HUES48 (cell line): ENCODE data around the gene WDFY2.
A peak's percentile ranks its signal among the peaks of the same experiment; 100 is the strongest.
"Not testable (repeated sequence)": the region's sequence is repeated elsewhere in the genome, so short reads cannot be mapped to it uniquely, and the experiment has no call there.

Experiments used
- H3K27ac ChIP-seq: one replicate; pipeline ENCODE4 v1.7.0; 2013; ENCODE audit warnings: low read depth, low read length, inconsistent platforms
- H3K27me3 ChIP-seq: 2 replicates; pipeline ENCODE4 v1.6.1; 2013; ENCODE audit warnings: mild to moderate bottlenecking, low read length; ENCODE audit not compliant: control insufficient read depth, insufficient read depth
- H3K36me3 ChIP-seq: 2 replicates; pipeline ENCODE4 v1.6.1; 2013; ENCODE audit warnings: low read length; ENCODE audit not compliant: control insufficient read depth, insufficient read depth
- H3K4me1 ChIP-seq: 2 replicates; pipeline ENCODE4 v1.6.1; 2013; ENCODE audit warnings: mild to moderate bottlenecking, low read length; ENCODE audit not compliant: control insufficient read depth, insufficient read depth
- H3K4me3 ChIP-seq: 2 replicates; pipeline ENCODE4 v1.5.1; 2013; ENCODE audit warnings: mild to moderate bottlenecking, low read depth, low read length
- H3K9ac ChIP-seq: 2 replicates; pipeline ENCODE4 v1.6.1; 2013; ENCODE audit warnings: mild to moderate bottlenecking, low read depth, low read length, moderate library complexity
- H3K9me3 ChIP-seq: 2 replicates; pipeline ENCODE4 v1.6.1; 2013; ENCODE audit warnings: low read length; ENCODE audit not compliant: control insufficient read depth, insufficient read depth

Gene WDFY2

GRCh38 chr13:51569001-51569400, 15.3 kb upstream of the WDFY2 start:
- H3K9ac ChIP-seq, H3K9me3 ChIP-seq, H3K27ac ChIP-seq, H3K27me3 ChIP-seq, H3K36me3 ChIP-seq, H3K4me3 ChIP-seq, H3K4me1 ChIP-seq: not testable (repeated sequence)

DNA sequence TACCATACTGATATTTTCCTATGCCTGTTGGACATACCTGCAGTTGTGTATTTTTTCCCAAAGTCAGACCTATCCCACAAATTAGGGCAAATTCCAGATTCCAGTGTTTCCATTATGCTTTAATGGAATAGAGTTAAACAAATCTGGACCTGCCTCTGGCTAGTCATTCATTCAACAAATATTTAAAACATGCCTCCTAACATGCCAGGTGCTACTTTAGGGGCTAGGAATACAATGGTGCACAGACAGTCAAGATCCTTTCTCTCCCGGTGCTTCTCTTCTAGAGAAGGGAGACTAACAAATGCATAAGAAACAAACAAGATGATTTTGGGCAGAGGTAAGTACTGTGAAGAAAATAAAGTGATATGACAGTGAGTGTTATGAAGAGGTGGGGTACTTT, 7.5 kb upstream of the WDFY2 start:
- Histone ChIP-seq H3K4me1 (no peaks in the 10 kb centered on the region), H3K36me3 (no peaks in the 10 kb centered on the region), H3K9me3 (no peaks in the 10 kb centered on the region), H3K27me3 (no peaks in the 10 kb centered on the region), H3K27ac (no peak overlapping the region), H3K4me3 (no peak overlapping the region), H3K9ac (no peak overlapping the region)

DNA sequence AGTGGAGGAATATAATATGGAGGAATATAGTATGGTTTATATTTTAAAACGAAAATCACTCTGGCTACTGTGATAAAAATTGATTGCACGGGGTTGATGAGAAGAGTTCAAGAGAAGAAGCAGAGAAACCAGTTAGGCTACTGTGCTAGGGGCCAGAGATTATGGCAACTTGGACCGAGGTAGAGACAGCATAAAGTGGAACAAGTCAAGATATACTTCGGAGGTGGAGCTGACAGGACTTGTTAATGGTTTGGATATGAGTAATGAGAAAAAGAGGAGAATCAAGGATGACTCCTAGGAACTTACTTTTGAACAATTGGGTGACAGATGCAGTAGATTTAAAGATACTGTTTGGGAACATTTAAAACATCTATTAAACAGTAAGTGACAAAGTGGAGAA, 6.6 kb upstream of the WDFY2 start:
- Histone ChIP-seq H3K27me3 (no peaks in the 10 kb centered on the region), H3K9me3 (no peaks in the 10 kb centered on the region), H3K9ac (no peak overlapping the region), H3K4me1 (no peaks in the 10 kb centered on the region), H3K27ac (no peak overlapping the region), H3K36me3 (no peaks in the 10 kb centered on the region), H3K4me3 (no peak overlapping the region)

DNA sequence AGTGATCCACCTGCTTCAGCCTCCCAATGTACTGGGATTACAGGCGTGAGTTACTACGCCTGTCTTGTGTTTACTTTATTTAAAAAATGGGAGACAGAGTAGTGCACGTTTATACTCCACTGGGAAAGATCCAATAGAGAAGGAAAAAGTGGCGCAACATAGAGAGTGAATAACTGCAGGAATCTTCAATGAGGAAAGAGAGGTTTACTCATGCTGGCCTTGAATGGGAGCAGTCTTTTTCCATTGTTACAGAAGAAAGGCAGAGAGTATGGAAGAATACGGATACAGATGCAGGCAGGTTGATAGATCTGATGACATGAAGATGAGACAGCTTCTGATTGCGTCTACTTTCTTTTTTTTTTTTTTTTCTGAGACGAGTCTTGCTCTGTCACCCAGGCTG, 4.6 kb upstream of the WDFY2 start:
- Histone ChIP-seq H3K4me1 (peaks cover 7% of the 10 kb centered on the region), H3K9ac (no peak overlapping the region), H3K4me3 (no peak overlapping the region), H3K36me3 (no peaks in the 10 kb centered on the region), H3K27ac (no peak overlapping the region), H3K9me3 (no peaks in the 10 kb centered on the region), H3K27me3 (no peaks in the 10 kb centered on the region)

DNA sequence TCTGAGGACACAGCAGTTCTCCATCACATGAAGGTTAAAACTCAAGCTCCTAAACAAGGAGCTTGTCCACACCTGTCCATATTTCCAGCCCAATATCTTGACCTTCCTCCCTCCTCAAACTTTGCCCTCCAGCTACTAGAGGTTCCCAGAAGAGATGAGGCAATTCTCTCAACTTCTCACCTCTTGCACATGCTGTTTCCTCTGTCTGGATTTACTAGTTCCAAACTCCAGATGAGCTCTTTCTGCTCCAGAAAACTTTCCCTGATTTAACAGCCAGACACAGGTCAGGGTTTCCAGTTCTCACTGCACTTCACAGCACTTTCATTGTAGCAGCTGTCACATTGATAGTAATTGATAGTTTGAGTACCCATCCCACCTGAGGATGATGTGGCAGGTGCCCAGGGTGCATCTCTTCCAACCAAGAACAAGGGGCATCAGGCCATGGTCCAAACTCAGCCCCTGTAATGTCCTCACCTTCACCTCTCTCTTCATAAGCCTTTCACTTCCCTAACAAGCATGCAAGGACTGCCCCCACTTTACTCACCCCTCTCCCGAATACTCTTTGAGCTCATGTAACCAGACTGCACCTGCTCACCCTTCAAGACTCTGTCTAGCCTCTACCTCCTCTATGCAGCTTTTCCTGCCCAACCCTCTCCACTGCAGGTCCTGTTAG, 3.0 kb upstream of the WDFY2 start:
- Histone ChIP-seq H3K9ac (no peak overlapping the region), H3K36me3 (no peaks in the 10 kb centered on the region), H3K9me3 (no peaks in the 10 kb centered on the region), H3K4me1 (peaks cover 17% of the 10 kb centered on the region), H3K27me3 (no peaks in the 10 kb centered on the region), H3K27ac (no peak overlapping the region), H3K4me3 (no peak overlapping the region)

DNA sequence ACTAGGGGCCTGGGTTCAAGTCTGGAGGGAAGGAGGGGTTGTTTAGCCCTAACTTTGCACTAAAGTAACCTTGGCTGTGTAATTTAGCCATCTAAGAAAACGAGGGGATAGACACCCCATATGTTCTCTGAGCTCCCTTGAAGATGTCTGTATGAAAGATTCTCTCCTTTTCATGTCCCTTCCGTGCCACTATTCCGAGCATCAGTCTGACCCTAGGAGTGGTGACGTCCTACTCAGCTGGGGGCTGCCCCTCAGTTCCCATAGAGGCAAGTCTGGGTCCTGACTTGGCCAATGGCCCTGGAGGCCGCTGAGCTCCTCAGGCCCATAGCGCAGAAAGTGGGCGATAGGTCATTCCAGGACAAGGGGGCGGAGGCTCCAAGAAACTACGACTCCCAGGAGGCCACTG, 790 bp upstream of the WDFY2 start:
- no peaks in the 10 kb centered on the region for H3K27me3 ChIP-seq
- no peaks in the 10 kb centered on the region for H3K36me3 ChIP-seq
- H3K27ac ChIP-seq, result peak overlapping the region; percentile 97
- peak overlapping the region; percentile 97 for H3K4me3 ChIP-seq
- H3K9me3 ChIP-seq, result no peaks in the 10 kb centered on the region
- H3K4me1 ChIP-seq, result peaks cover 38% of the 10 kb centered on the region
- H3K9ac ChIP-seq, result 0 out of 2 replicates have a peak overlapping the region, but pooled peaks have one; percentile 0

DNA sequence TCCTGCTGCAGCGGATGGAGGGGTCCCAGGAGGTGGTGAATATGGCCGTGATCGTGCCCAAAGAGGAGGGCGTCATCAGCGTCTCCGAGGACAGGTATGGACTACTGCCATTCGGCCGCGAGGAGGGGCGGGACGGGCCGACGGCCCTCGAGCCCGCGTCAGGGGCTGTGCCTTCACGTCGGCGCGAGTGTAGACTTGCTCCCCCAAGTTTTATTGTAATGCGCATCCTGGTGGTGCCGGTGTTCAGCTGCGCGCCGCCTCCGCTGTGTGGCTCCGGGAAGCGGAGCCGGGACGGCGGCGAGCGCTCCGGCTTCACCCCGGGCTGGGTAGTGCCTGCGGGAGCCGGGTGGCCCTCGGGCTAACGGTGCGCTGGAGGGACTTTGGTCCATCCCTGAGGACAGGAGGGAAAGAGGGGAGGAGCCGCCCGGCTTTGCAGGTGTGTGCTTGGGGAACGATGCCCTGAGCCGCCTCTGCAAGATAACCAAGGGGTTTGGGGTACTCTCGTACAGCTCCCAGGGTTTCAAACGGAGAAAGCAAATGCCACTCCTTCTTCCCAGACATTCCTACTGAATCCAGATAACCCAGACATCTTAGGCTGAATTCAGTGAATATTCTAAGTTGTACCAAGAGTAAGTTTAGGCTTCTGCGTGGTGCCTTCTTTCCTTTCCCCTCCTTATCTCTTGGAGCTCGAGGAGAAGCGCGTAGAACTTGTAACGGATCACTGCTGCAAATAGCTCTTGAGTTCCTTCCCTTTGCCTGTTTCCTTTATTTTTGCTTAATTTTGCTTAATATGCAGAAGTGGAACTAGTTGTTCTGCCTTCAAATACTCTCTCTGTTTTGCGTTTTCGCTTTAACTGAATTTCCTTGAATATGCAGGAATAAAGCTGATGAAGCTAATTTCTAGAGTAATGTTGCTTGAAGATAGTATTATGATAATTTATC, 740 bp downstream of the WDFY2 start:
- Histone ChIP-seq H3K9me3 (no peaks in the 10 kb centered on the region), H3K4me3 (peak overlapping the region; percentile 97), H3K4me1 (peaks cover 54% of the 10 kb centered on the region), H3K9ac (peak overlapping the region; percentile 74), H3K27me3 (no peaks in the 10 kb centered on the region), H3K36me3 (no peaks in the 10 kb centered on the region), H3K27ac (peak overlapping the region; percentile 97)

GRCh38 chr13:51585696-51586095, 1.4 kb downstream of the WDFY2 start:
- H3K9me3 ChIP-seq, result no peaks in the 10 kb centered on the region
- H3K4me3 ChIP-seq, result peak overlapping the region; percentile 97
- H3K4me1 ChIP-seq, result peaks cover 60% of the 10 kb centered on the region
- no peak overlapping the region for H3K27ac ChIP-seq
- peak overlapping the region; percentile 74; the same call in 1 of the 2 replicates for H3K9ac ChIP-seq
- H3K27me3 ChIP-seq, result no peaks in the 10 kb centered on the region
- no peaks in the 10 kb centered on the region for H3K36me3 ChIP-seq

DNA sequence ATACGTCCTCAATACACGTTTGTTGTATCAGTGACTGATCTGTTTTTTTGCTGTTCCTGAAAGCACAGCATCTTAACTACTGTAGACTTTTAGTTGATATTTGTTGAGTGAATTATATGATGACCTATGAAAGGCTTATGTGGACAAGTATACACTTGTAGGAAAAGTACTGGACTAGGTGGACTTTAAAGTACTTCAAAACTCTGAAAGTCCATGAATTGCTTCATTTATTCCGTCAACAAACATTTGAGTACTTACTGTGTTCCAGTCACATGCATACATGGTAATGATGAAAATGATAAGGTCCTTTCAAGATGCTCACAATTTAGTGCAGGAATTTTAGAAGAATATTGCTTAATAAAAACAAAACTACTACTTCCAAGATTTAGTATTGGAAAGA, 3.1 kb downstream of the WDFY2 start:
- Histone ChIP-seq H3K4me3 (0 out of 2 replicates have a peak overlapping the region, but pooled peaks have one; percentile 15), H3K36me3 (no peaks in the 10 kb centered on the region), H3K27me3 (no peaks in the 10 kb centered on the region), H3K9ac (no peak overlapping the region), H3K9me3 (no peaks in the 10 kb centered on the region), H3K27ac (peak overlapping the region; percentile 79), H3K4me1 (peaks cover 75% of the 10 kb centered on the region)

- peak overlapping the region; percentile 79 for H3K27ac ChIP-seq
- H3K27me3 ChIP-seq, result no peaks in the 10 kb centered on the region
- H3K4me1 ChIP-seq, result peaks cover 68% of the 10 kb centered on the region
- H3K9ac ChIP-seq, result no peak overlapping the region
- no peaks in the 10 kb centered on the region for H3K36me3 ChIP-seq
- H3K9me3 ChIP-seq, result no peaks in the 10 kb centered on the region
- peak overlapping the region; percentile 15 for H3K4me3 ChIP-seq
Measured at GRCh38 chr13:51588406-51588949, 4.2 kb downstream of the WDFY2 start.

DNA sequence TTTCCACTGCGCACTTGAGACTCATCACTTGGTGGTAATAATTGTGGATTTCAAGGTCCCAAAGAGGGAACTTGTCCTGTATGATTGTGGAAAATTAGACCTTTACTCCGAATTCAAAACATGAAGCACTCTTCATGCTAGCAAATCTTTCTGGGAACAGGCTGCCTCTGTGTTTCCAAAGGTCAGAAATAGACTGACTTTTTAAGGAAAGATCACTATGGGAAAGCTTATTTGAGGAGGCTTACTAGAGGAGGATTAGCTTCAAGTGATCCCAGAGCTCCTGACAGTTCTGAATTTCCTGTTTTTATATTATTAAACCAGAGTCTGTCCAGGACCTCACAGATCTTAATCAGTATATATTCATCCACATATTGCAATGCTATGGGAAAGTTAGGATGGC, 5.5 kb downstream of the WDFY2 start:
- H3K4me3 ChIP-seq, result peak overlapping the region; percentile 15; the same call in 1 of the 2 replicates
- peak overlapping the region; percentile 79 for H3K27ac ChIP-seq
- no peaks in the 10 kb centered on the region for H3K27me3 ChIP-seq
- H3K9ac ChIP-seq, result no peak overlapping the region
- no peaks in the 10 kb centered on the region for H3K36me3 ChIP-seq
- H3K4me1 ChIP-seq, result peaks cover 71% of the 10 kb centered on the region
- H3K9me3 ChIP-seq, result no peaks in the 10 kb centered on the region
